CD4-positive, CD25-positive, alpha-beta regulatory T cell (primary cell): ENCODE measurements around the gene TCF4. TPM values are rescaled to one million over a fixed set of nuclear protein-coding genes. Genes with fewer than 3 reads are reported as not detected.
A peak's percentile ranks its signal among the peaks of the same experiment; 100 is the strongest.

Experiments used
- ATAC-seq, 2 donors: fragments of 150-1000 bp; cut with Tn5 transposase; one replicate each; pipeline ENCODE4 v1.10.0; 2021; ENCODE audit warnings: low read depth in 2 of 2, moderate number of reproducible peaks in 2 of 2, moderate library complexity in 1 of 2
- DNase-seq, 3 donors: peaks; one replicate each; pipeline versions ENCODE4 v3.0.0 to v3.0.0-alpha.2; 2012 to 2022; ENCODE audit warnings: mixed read lengths in 1 of 3
- H3K27ac ChIP-seq: one replicate; pipeline ENCODE4 v1.7.0; 2013; ENCODE audit warnings: mild to moderate bottlenecking, low read length; ENCODE audit not compliant: insufficient read depth, poor library complexity, severe bottlenecking
- H3K27me3 ChIP-seq: one replicate; pipeline ENCODE4 v1.7.0; 2013; ENCODE audit warnings: low read length; ENCODE audit not compliant: control insufficient read depth, insufficient read depth
- H3K36me3 ChIP-seq: one replicate; pipeline ENCODE4 v1.7.0; 2013; ENCODE audit warnings: mild to moderate bottlenecking, low read length, moderate library complexity; ENCODE audit not compliant: control insufficient read depth, insufficient read depth
- H3K4me1 ChIP-seq: 2 replicates; pipeline ENCODE4 v1.7.0; 2013; ENCODE audit warnings: mild to moderate bottlenecking, low read length; ENCODE audit not compliant: insufficient read depth, control insufficient read depth, poor library complexity, severe bottlenecking
- H3K4me3 ChIP-seq: one replicate; pipeline ENCODE4 v1.7.0; 2013; ENCODE audit warnings: low read depth, mild to moderate bottlenecking, low read length, moderate library complexity
- H3K9me3 ChIP-seq, 2 experiments: 1 replicate in 1 of 2; 2 replicates in 1 of 2; pipeline ENCODE4 v1.7.0; 2013; ENCODE audit warnings: low read length in 2 of 2, mild to moderate bottlenecking in 1 of 2, moderate library complexity in 1 of 2; ENCODE audit not compliant: control insufficient read depth in 2 of 2
- H3K27ac Mint-ChIP-seq, 3 donors: one replicate each; pipeline ENCODE4 v1.8.0; 2020 to 2022; ENCODE audit warnings: mild to moderate bottlenecking in 3 of 3, mixed read lengths in 3 of 3, moderate library complexity in 2 of 3
- H3K27me3 Mint-ChIP-seq: one replicate; pipeline ENCODE4 v1.8.0; 2022; ENCODE audit warnings: mild to moderate bottlenecking, mixed read lengths
- H3K36me3 Mint-ChIP-seq: one replicate; pipeline ENCODE4 v1.8.0; 2020; ENCODE audit warnings: mixed read lengths
- H3K4me1 Mint-ChIP-seq, 4 donors: one replicate each; pipeline ENCODE4 v1.8.0; 2020 to 2022; ENCODE audit warnings: mixed read lengths in 4 of 4, mild to moderate bottlenecking in 1 of 4
- H3K4me3 Mint-ChIP-seq, 4 donors: one replicate each; pipeline ENCODE4 v1.8.0; 2020 to 2022; ENCODE audit warnings: mild to moderate bottlenecking in 4 of 4, mixed read lengths in 4 of 4, moderate library complexity in 3 of 4
- H3K9me3 Mint-ChIP-seq, 7 donors: one replicate each; pipeline ENCODE4 v1.8.0; 2020 to 2022; ENCODE audit warnings: mixed read lengths in 7 of 7, mild to moderate bottlenecking in 3 of 7, moderate library complexity in 2 of 7
- polyA plus RNA-seq, 4 donors: library from polyadenylated mRNA; unstranded; fragments of 300-500 nt; fragmentation: Illumina TruSeq; gene quantifications; one replicate each; pipeline ENCODE4 v1.2.3, GENCODE V29; 2021
- total RNA-seq: library from RNA; stranded (reverse); gene quantifications from one replicate; pipeline ENCODE4 v1.2.3, GENCODE V29; 2022

Gene TCF4
- total and polyA plus RNA-seq, 5 donors from 2014 or later: 0.06 to 2.4 (median 0.92) TPM

GRCh38 chr18:55268628-55269275 is 319.2 kb downstream of the TCF4 start:
- no peak overlapping the region for H3K4me3 Mint-ChIP-seq
- H3K27ac Mint-ChIP-seq: no peak overlapping the region
- no peaks in the 10 kb centered on the region for H3K27me3 Mint-ChIP-seq
- peaks cover 0 to 3% (median 0%) of the 10 kb centered on the region in 4 donors for H3K4me1 Mint-ChIP-seq
- Histone ChIP-seq H3K27me3 (no peaks in the 10 kb centered on the region), H3K36me3 (no peaks in the 10 kb centered on the region), H3K4me1 (no peaks in the 10 kb centered on the region), H3K4me3 (no peak overlapping the region), H3K9me3 (no peaks in the 10 kb centered on the region), H3K27ac (no peak overlapping the region)
- no peaks in the 10 kb centered on the region for H3K36me3 Mint-ChIP-seq
- no peak for DNase-seq
- no peak for ATAC-seq
- H3K9me3 Mint-ChIP-seq: peaks cover 0 to 4% (median 2%) of the 10 kb centered on the region in 7 donors

GRCh38 chr18:55268151-55268601 is 319.8 kb downstream of the TCF4 start:
- no peak overlapping the region for H3K27ac Mint-ChIP-seq
- H3K9me3 Mint-ChIP-seq: peaks cover 0 to 4% (median 2%) of the 10 kb centered on the region in 7 donors
- ATAC-seq (peak in 1 of 2 donors; percentile 39), DNase-seq (no peak)
- H3K4me1 ChIP-seq: no peaks in the 10 kb centered on the region
- no peak overlapping the region for H3K4me3 Mint-ChIP-seq
- H3K4me3 ChIP-seq: peak overlapping the region; percentile 4
- H3K9me3 ChIP-seq: no peaks in the 10 kb centered on the region
- no peaks in the 10 kb centered on the region for H3K27me3 ChIP-seq
- H3K4me1 Mint-ChIP-seq: peaks cover 0 to 3% (median 0%) of the 10 kb centered on the region in 4 donors
- H3K27ac ChIP-seq: no peak overlapping the region
- H3K36me3 ChIP-seq: no peaks in the 10 kb centered on the region
- no peaks in the 10 kb centered on the region for H3K36me3 Mint-ChIP-seq
- no peaks in the 10 kb centered on the region for H3K27me3 Mint-ChIP-seq

- Mint-ChIP-seq H3K27me3 (no peaks in the 10 kb centered on the region), H3K36me3 (no peaks in the 10 kb centered on the region), H3K4me3 (no peak overlapping the region), H3K27ac (no peak overlapping the region), H3K4me1 (peaks cover 0 to 3% (median 0%) of the 10 kb centered on the region in 4 donors), H3K9me3 (peaks cover 0 to 4% (median 2%) of the 10 kb centered on the region in 7 donors)
- Histone ChIP-seq H3K27me3 (no peaks in the 10 kb centered on the region), H3K36me3 (no peaks in the 10 kb centered on the region), H3K4me3 (no peak overlapping the region), H3K27ac (no peak overlapping the region), H3K9me3 (no peaks in the 10 kb centered on the region), H3K4me1 (no peaks in the 10 kb centered on the region)
- DNase-seq (no peak), ATAC-seq (no peak)
Observed at GRCh38 chr18:55266981-55267380, 321.0 kb downstream of the TCF4 start.

- peaks cover 0 to 3% (median 0%) of the 10 kb centered on the region in 4 donors for H3K4me1 Mint-ChIP-seq
- H3K27me3 Mint-ChIP-seq: no peaks in the 10 kb centered on the region
- H3K4me3 Mint-ChIP-seq: no peak overlapping the region
- H3K36me3 Mint-ChIP-seq: no peaks in the 10 kb centered on the region
- ATAC-seq: no peak
- peaks cover 0 to 4% (median 0%) of the 10 kb centered on the region in 7 donors for H3K9me3 Mint-ChIP-seq
- H3K27ac Mint-ChIP-seq: no peak overlapping the region
- Histone ChIP-seq H3K4me1 (no peaks in the 10 kb centered on the region), H3K36me3 (no peaks in the 10 kb centered on the region), H3K27ac (no peak overlapping the region), H3K9me3 (no peaks in the 10 kb centered on the region), H3K27me3 (no peaks in the 10 kb centered on the region), H3K4me3 (no peak overlapping the region)
- no peak for DNase-seq
Observed at GRCh38 chr18:55265984-55266383, 322.0 kb downstream of the TCF4 start.

DNA sequence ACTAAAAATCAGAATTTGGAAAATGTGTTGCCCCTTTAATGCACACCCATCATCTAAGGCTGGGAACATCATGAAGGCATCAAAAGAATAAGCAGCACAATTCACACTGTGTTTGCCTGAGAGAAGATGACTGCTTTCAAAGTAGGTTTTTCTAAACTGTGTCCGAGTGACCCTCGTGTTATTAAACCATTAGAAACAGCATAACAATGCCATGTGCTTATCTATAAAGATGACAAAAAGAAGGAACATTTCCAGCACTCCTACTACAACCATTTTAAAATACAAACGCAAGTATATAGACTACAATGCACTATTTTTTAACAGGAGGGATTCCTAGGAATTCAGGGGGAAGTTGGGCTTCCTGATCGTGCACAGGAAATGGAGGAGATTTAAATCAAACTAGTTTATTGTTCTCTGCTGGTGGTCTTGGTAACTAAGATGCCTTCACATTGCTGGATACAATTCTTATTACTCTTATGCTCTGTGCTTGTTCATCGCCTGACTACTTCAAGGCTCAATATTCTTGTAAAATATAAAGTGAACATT is 322.8 kb downstream of the TCF4 start:
- Mint-ChIP-seq H3K4me3 (no peak overlapping the region), H3K4me1 (peaks cover 0 to 3% (median 0%) of the 10 kb centered on the region in 4 donors), H3K27ac (no peak overlapping the region), H3K27me3 (no peaks in the 10 kb centered on the region), H3K36me3 (no peaks in the 10 kb centered on the region), H3K9me3 (peaks cover 0 to 4% (median 0%) of the 10 kb centered on the region in 7 donors)
- Histone ChIP-seq H3K9me3 (no peaks in the 10 kb centered on the region), H3K27me3 (no peaks in the 10 kb centered on the region), H3K36me3 (no peaks in the 10 kb centered on the region), H3K4me3 (no peak overlapping the region), H3K4me1 (no peaks in the 10 kb centered on the region), H3K27ac (no peak overlapping the region)
- DNase-seq (no peak), ATAC-seq (no peak)

DNA sequence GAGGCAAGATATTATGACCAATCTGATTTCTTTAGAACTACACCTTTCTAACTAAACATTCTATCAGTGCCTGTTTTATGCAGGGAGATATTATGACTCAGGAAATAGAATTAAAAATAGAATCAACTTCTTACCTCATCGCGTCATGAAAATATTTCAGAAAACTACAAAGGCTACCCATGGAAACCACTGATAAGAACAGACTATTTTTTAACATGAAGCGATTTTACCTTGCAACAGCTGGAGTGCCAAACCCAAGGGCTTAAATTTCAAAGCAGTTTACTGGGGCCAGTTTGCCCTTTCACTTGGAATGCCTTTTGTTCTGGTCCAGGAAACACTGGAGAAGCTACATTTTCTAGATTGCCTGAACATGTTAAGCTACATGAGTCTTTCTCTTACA is 323.9 kb downstream of the TCF4 start:
- no peaks in the 10 kb centered on the region for H3K27me3 Mint-ChIP-seq
- ATAC-seq (no peak), DNase-seq (no peak)
- H3K36me3 Mint-ChIP-seq: no peaks in the 10 kb centered on the region
- no peaks in the 10 kb centered on the region for H3K9me3 ChIP-seq
- H3K4me1 ChIP-seq: no peaks in the 10 kb centered on the region
- no peaks in the 10 kb centered on the region for H3K27me3 ChIP-seq
- H3K27ac Mint-ChIP-seq: no peak overlapping the region
- H3K4me3 Mint-ChIP-seq: no peak overlapping the region
- no peak overlapping the region for H3K4me3 ChIP-seq
- H3K36me3 ChIP-seq: no peaks in the 10 kb centered on the region
- peaks cover 0 to 3% (median 0%) of the 10 kb centered on the region in 4 donors for H3K4me1 Mint-ChIP-seq
- no peak overlapping the region for H3K27ac ChIP-seq
- no peaks in the 10 kb centered on the region for H3K9me3 Mint-ChIP-seq

GRCh38 chr18:55262021-55262560 is 325.9 kb downstream of the TCF4 start:
- ATAC-seq (no peak), DNase-seq (no peak)
- no peaks in the 10 kb centered on the region for H3K36me3 Mint-ChIP-seq
- no peak overlapping the region for H3K27ac ChIP-seq
- H3K36me3 ChIP-seq: no peaks in the 10 kb centered on the region
- H3K4me1 ChIP-seq: no peaks in the 10 kb centered on the region
- no peak overlapping the region for H3K4me3 Mint-ChIP-seq
- no peaks in the 10 kb centered on the region for H3K9me3 Mint-ChIP-seq
- no peaks in the 10 kb centered on the region for H3K27me3 Mint-ChIP-seq
- peaks cover 0 to 3% (median 0%) of the 10 kb centered on the region in 4 donors for H3K4me1 Mint-ChIP-seq
- no peaks in the 10 kb centered on the region for H3K27me3 ChIP-seq
- H3K9me3 ChIP-seq: no peaks in the 10 kb centered on the region
- no peak overlapping the region for H3K27ac Mint-ChIP-seq
- H3K4me3 ChIP-seq: no peak overlapping the region
